GM10248 (cell line): Measurements from ENCODE around the gene NADK2.

Experiments used
- CTCF ChIA-PET: fragments of 300-600 bp; sonication (Branson Sonifier 250); formaldehyde crosslinking; extraction: SDS; loops from one replicate; lab custom pipeline; 2021; ENCODE audit warnings: antibody characterized with exemption; lab: Yijun Ruan, JAX
- POLR2A ChIA-PET: fragments of 350-650 bp; sonication (Branson Sonifier 250); formaldehyde crosslinking; extraction: SDS; loops from one replicate; lab custom pipeline; 2020; ENCODE audit warnings: antibody characterized with exemption; lab: Yijun Ruan, JAX
- DNase-seq: peaks from one replicate; pipeline ENCODE4 v3.0.0; 2012; ENCODE audit errors: extremely low spot score
- TF ChIP-seq, protein P1 (sequence below): IDR thresholded peaks from 2 replicates; pipeline ENCODE4 v1.5.1; 2012; ENCODE audit warnings: mild to moderate bottlenecking, low read depth; ENCODE audit errors: extremely low read depth, missing control alignments, control extremely low read depth

The NADK2 gene

DNA sequence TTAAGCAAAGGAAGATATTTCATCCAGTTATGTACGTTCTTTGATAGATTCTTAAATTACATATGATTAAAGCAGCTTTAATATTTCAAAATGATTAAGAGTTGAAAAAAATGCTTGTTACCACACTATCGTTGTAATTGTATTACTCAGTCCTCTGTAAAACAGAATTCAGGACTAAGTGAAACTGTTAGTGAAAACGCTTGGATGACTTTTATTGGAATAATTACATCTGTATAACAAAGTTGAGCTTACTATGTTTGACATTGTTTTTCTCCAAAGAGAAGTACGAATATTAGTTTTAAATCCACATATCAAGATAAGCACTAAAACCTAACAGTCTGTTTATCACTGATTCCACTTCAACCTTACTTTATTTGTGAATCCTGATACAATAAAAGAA lies 8.7 kb upstream of the NADK2 start:
- POLR2A ChIA-PET: no interaction called here
- no peak for DNase-seq
- CTCF ChIA-PET: interaction anchor here (1.0 to 4.4 kb wide), 4 partner anchors 8 to 18 kb away, joined by 3 to 28 read pairs (median 14); partner anchors contain the start of gene NADK2
- TF ChIP-seq, protein P1, sequence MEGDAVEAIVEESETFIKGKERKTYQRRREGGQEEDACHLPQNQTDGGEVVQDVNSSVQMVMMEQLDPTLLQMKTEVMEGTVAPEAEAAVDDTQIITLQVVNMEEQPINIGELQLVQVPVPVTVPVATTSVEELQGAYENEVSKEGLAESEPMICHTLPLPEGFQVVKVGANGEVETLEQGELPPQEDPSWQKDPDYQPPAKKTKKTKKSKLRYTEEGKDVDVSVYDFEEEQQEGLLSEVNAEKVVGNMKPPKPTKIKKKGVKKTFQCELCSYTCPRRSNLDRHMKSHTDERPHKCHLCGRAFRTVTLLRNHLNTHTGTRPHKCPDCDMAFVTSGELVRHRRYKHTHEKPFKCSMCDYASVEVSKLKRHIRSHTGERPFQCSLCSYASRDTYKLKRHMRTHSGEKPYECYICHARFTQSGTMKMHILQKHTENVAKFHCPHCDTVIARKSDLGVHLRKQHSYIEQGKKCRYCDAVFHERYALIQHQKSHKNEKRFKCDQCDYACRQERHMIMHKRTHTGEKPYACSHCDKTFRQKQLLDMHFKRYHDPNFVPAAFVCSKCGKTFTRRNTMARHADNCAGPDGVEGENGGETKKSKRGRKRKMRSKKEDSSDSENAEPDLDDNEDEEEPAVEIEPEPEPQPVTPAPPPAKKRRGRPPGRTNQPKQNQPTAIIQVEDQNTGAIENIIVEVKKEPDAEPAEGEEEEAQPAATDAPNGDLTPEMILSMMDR: no peak

DNA sequence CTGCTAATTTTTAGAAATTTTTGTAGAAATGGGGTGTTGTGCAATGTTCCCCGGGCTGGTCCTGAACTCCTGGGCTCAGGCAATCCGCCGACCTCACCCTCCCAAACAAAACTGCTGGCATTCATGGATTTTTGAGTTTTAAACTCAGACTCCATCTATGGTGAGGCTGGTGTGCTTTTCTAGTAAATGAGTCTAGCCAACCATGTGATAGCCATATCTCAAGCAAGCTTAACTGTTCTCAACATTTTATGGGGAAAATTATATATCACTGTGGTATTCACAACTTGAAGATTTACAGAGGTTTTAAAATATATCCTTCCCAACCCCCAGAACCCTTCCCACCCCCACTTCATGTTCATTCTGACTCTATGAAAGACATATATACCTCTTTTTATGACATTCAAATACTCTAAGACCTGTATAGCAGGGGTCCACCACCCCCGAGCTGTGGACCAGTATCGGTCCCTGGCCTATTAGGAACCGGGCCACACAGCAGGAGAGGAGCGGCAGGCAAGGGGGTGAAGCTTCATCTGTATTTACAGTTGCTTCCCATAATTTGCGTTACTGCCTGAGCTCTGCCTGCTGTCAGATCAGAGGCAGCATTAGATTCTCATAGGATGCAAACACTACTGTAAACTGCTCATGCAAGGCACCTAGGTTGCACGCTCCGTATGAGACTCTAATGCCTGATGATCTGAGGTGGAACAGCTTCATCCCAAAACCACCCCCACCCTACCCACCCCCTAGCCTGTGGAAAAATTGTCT lies 4.5 kb upstream of the NADK2 start:
- POLR2A ChIA-PET: no interaction called here
- no peak for DNase-seq
- CTCF ChIA-PET: interaction anchor here (0.6 to 1.2 kb wide), 5 partner anchors 10 to 162 kb away, joined by 3 to 4 read pairs (median 3); no protein-coding TSS in a partner anchor
- TF ChIP-seq, protein P1: no peak

DNA sequence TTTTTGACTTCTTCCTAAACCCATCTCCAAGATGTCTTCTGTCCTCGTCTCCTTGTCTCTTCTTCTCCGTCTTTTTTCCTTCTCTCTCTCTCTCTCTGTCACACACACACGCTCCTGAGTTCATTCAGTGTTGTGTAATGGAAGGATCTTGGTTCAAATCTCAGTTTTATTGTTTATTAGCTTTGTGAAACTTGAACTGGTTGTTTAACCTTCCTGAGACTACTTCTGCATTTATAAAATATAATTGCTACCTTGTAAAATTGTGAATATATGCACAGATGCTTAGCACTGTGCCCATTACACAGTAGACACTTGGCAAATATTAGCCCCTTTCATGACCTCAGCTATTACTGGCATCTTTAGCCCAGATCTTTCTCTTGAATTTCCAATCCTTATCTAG lies 2.4 kb upstream of the NADK2 start:
- ChIA-PET CTCF (interaction anchor here (1.4 to 3.9 kb wide), 4 partner anchors 21 to 446 kb away, joined by 3 to 27 read pairs (median 4); no protein-coding TSS in a partner anchor), POLR2A (no interaction called here)
- DNase-seq: no peak
- TF ChIP-seq, protein P1: no peak

DNA sequence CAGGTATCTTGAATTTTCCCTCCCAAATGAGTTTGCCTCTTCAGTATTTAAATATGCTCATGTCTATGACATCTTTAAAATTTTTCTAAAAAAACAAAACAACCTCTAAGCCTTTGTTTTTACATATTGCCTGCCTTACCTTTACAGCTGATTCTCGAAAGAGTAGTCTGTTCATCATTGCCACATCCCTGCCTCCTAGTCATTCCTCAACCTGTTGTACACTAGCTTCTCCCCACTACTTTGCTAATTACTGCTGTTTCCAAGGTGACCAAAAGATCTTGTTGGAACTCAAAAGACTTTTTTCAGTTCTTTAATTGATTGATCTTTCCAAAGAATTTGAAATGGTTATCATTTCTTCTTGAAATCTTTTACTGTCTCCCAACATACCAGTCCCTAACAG lies 1.9 kb upstream of the NADK2 start:
- TF ChIP-seq, protein P1: no peak
- ChIA-PET POLR2A (no interaction called here), CTCF (interaction anchor here (1.3 to 6.5 kb wide), 7 partner anchors 8 to 139 kb away, joined by 3 to 39 read pairs (median 24); no protein-coding TSS in a partner anchor)
- no peak for DNase-seq

DNA sequence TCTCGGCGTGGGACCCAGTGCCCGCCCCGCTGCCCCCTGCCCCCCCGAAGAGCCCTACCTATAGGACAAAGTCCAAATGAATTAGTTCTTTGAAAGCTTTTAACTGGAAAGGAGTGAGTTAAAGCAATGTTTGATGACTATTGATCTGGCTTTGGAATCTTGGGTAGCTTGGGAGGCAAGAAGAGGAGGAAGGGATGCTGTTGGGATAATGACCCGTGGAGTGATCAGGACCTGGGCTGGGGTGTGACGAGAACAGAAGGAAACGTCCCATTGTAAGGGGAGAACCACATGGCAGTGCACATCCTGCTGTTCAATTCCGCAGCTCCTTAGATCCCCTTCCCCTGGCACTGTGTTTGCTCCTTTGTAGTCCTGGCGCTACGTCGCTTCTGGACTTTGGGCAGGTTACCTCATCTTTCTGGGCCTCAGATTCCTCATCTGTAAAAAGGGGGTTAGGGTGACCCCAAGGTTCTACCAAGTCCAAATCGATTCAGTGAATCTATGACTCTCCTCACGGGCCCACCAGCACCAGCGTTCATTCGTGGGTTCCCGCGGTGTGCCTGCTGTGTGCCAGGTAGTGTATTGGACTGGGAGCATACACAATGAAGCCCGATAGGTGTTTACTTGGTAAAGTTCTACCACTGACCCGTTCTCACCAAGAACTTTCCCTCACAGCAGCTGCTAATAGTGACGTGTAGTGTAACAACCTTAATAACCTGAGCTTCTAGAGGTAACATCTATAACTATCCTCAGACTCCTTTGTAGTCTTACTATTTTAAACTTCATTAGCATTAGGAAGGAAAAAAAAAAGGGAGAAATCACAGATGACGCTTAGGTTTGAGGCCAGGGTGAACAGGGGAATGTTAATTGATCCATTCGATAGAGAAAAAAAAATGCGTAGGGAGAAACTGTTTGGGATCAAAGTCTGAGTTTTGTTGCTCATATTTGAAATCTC lies 1.1 kb upstream of the NADK2 start:
- TF ChIP-seq, protein P1: no peak
- ChIA-PET POLR2A (interaction anchor here (1.0 kb wide), 1 partner anchor 10 kb away, joined by 3 read pairs; no protein-coding TSS in a partner anchor), CTCF (interaction anchor here (0.8 to 6.5 kb wide), 36 partner anchors 9 to 453 kb away, joined by 3 to 39 read pairs (median 4); no protein-coding TSS in a partner anchor)
- DNase-seq: no peak
